Progenitor cell of endocrine pancreas (in vitro differentiated cells): ENCODE data around the gene RFK. TPM values are rescaled to one million over a fixed set of nuclear protein-coding genes. Genes with fewer than 3 reads are reported as not detected.
A peak's percentile ranks its signal among the peaks of the same experiment; 100 is the strongest.

Source experiments
- DNase-seq: peaks from one replicate; pipeline ENCODE4 v3.0.0; 2021; ENCODE audit warnings: low spot score; ENCODE audit not compliant: unreplicated experiment
- H3K27ac Mint-ChIP-seq: 2 replicates; pipeline ENCODE4 v1.8.0; 2021; ENCODE audit warnings: mild to moderate bottlenecking, moderate library complexity, mixed read lengths
- H3K27me3 Mint-ChIP-seq: 2 replicates; pipeline ENCODE4 v1.8.0; 2021; ENCODE audit warnings: mixed read lengths
- H3K36me3 Mint-ChIP-seq: 2 replicates; pipeline ENCODE4 v1.8.0; 2022; ENCODE audit warnings: mixed read lengths; ENCODE audit not compliant: insufficient read depth
- H3K4me1 Mint-ChIP-seq: 2 replicates; pipeline ENCODE4 v1.8.0; 2021; ENCODE audit warnings: low read depth, mixed read lengths
- H3K4me3 Mint-ChIP-seq: 2 replicates; pipeline ENCODE4 v1.8.0; 2021; ENCODE audit warnings: low read depth, mild to moderate bottlenecking, moderate library complexity, mixed read lengths
- H3K9me3 Mint-ChIP-seq: 2 replicates; pipeline ENCODE4 v1.8.0; 2021; ENCODE audit warnings: low read depth, mixed read lengths
- CTCF ChIP-seq: fragments of 200-600 bp; sonication (generic); IDR thresholded peaks from one replicate; pipeline ENCODE4 v1.5.0; 2021; ENCODE audit warnings: antibody characterized with exemption, mild to moderate bottlenecking; ENCODE audit not compliant: unreplicated experiment
- total RNA-seq: library from RNA; stranded (reverse); gene quantifications from 2 replicates; pipeline ENCODE4 v1.2.1, GENCODE V29; 2021

The RFK gene
- total RNA-seq, 1 donor from 2014 or later, result 17.0 TPM

GRCh38 chr9:76390656-76391055 lies 3.6 kb downstream of the RFK start:
- Mint-ChIP-seq H3K27me3 (no peaks in the 10 kb centered on the region), H3K4me3 (no peak overlapping the region), H3K36me3 (peaks cover 10% of the 10 kb centered on the region), H3K27ac (no peak overlapping the region), H3K9me3 (no peaks in the 10 kb centered on the region), H3K4me1 (peaks cover 6% of the 10 kb centered on the region)
- no peak for DNase-seq
- TF ChIP-seq CTCF, result no peak

- Mint-ChIP-seq H3K4me1 (peaks cover 9% of the 10 kb centered on the region), H3K27ac (no peak overlapping the region), H3K36me3 (peaks cover 6% of the 10 kb centered on the region), H3K27me3 (no peaks in the 10 kb centered on the region), H3K9me3 (no peaks in the 10 kb centered on the region), H3K4me3 (no peak overlapping the region)
- DNase-seq, result no peak
- no peak for TF ChIP-seq CTCF
Measured at GRCh38 chr9:76379494-76379893, 14.7 kb downstream of the RFK start.

- TF ChIP-seq CTCF, result no peak
- H3K4me1 Mint-ChIP-seq, result peaks cover 13% of the 10 kb centered on the region
- H3K4me3 Mint-ChIP-seq, result no peak overlapping the region
- DNase-seq, result no peak
- H3K27ac Mint-ChIP-seq, result peak overlapping the region; percentile 56
- no peaks in the 10 kb centered on the region for H3K27me3 Mint-ChIP-seq
- H3K9me3 Mint-ChIP-seq, result no peaks in the 10 kb centered on the region
- peaks cover 5% of the 10 kb centered on the region for H3K36me3 Mint-ChIP-seq
Measured at GRCh38 chr9:76378367-76379073, 15.7 kb downstream of the RFK start.

- no peak for DNase-seq
- H3K4me1 Mint-ChIP-seq, result peaks cover 21% of the 10 kb centered on the region
- TF ChIP-seq CTCF, result no peak
- no peaks in the 10 kb centered on the region for H3K9me3 Mint-ChIP-seq
- no peak overlapping the region for H3K4me3 Mint-ChIP-seq
- H3K27me3 Mint-ChIP-seq, result no peaks in the 10 kb centered on the region
- no peak overlapping the region for H3K27ac Mint-ChIP-seq
- H3K36me3 Mint-ChIP-seq, result peaks cover 1% of the 10 kb centered on the region
Measured at GRCh38 chr9:76377791-76378190, 16.4 kb downstream of the RFK start.

- no peak for TF ChIP-seq CTCF
- H3K4me3 Mint-ChIP-seq, result no peak overlapping the region
- H3K4me1 Mint-ChIP-seq, result peaks cover 31% of the 10 kb centered on the region
- peak overlapping the region; percentile 67 for H3K27ac Mint-ChIP-seq
- no peaks in the 10 kb centered on the region for H3K27me3 Mint-ChIP-seq
- H3K9me3 Mint-ChIP-seq, result no peaks in the 10 kb centered on the region
- DNase-seq, result no peak
- H3K36me3 Mint-ChIP-seq, result no peaks in the 10 kb centered on the region
Measured at GRCh38 chr9:76374783-76375559, 19.3 kb downstream of the RFK start.
